DMS114 treated with DMSO at 0.1 percent for 48 hours (cell line): ENCODE measurements around the gene RHOU.
"Not testable (repeated sequence)": the region's sequence is repeated elsewhere in the genome, so short reads cannot be mapped to it uniquely, and the experiment has no call there.

Source experiments
- DNase-seq: peaks from one replicate; lab custom pipeline; 2025; ENCODE audit not compliant: unreplicated experiment; lab: John Stamatoyannopoulos, UW

RHOU gene

GRCh38 chr1:228755800-228756199 lies 20.5 kb downstream of the RHOU start:
- no peak for DNase-seq

- DNase-seq = no peak
These were observed 21.2 kb downstream of the RHOU start for GRCh38 chr1:228756457-228756856.

- DNase-seq = no peak
These were observed 23.2 kb downstream of the RHOU start for GRCh38 chr1:228758447-228758846.

- no peak for DNase-seq
These were observed 25.7 kb downstream of the RHOU start for GRCh38 chr1:228760979-228761378.

GRCh38 chr1:228763561-228763960 lies 28.3 kb downstream of the RHOU start:
- no peak for DNase-seq

GRCh38 chr1:228765168-228765946 lies 30.1 kb downstream of the RHOU start:
- no peak for DNase-seq

GRCh38 chr1:228766788-228767187 lies 31.5 kb downstream of the RHOU start:
- no peak for DNase-seq

- no peak for DNase-seq
These were observed 32.5 kb downstream of the RHOU start for GRCh38 chr1:228767636-228768354.

- DNase-seq = no peak
These were observed 33.2 kb downstream of the RHOU start for GRCh38 chr1:228768355-228769000.

- no peak for DNase-seq
These were observed 35.5 kb downstream of the RHOU start for GRCh38 chr1:228770779-228771223.

GRCh38 chr1:228772516-228773212 lies 37.4 kb downstream of the RHOU start:
- no peak for DNase-seq

GRCh38 chr1:228775946-228776345 lies 40.7 kb downstream of the RHOU start:
- DNase-seq = not testable (repeated sequence)

- DNase-seq = no peak
These were observed 41.2 kb downstream of the RHOU start for GRCh38 chr1:228776449-228776848.

GRCh38 chr1:228777236-228777635 lies 42.0 kb downstream of the RHOU start:
- DNase-seq = no peak

GRCh38 chr1:228778026-228778425 lies 42.7 kb downstream of the RHOU start:
- DNase-seq = no peak

GRCh38 chr1:228778466-228778865 lies 43.2 kb downstream of the RHOU start:
- DNase-seq = no peak

GRCh38 chr1:228778961-228779360 lies 43.7 kb downstream of the RHOU start:
- DNase-seq = no peak

GRCh38 chr1:228781161-228781808 lies 46.0 kb downstream of the RHOU start:
- no peak for DNase-seq

- no peak for DNase-seq
These were observed 46.8 kb downstream of the RHOU start for GRCh38 chr1:228781809-228782661.
